Measurements from ENCODE around the gene SAFB2.

The SAFB2 gene

DNA sequence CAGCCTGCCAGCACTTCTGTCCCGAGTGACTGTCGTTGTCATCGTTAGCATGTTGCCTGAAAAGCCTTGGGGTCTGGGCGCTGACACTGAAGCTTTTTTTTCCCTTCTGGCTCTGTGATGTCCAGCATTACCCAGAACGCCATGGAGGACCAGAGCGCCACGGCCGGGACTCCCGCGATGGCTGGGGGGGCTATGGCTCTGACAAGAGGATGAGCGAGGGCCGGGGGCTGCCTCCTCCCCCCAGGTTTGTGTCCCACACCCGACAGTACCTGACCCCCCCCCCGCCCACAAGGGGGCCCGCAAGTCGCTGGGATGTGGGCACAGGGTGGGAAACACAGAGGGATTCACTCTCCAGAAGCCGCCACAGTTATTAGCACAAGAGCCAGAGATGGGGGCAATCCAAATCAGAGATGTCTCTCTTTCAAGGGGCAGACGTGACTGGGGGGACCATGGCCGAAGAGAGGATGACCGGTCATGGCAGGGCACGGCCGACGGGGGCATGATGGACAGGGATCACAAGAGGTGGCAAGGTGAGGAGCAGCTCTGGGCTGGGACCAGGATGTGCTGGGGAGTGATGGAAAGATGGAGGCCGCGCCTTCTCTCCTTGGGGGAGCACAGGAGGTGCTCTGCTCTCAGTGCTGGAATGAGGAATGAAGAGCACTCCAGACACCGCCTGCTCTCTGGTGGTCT lies 44.5 kb upstream of the SAFB2 start:
- DNase-seq = no peak
- no CpG with 5 or more reads among the region's 26 CpGs for WGBS (ENCODE audit: extremely low coverage, insufficient coverage, insufficient read length)
- H3K9me3 ChIP-seq (ENCODE audit: insufficient read depth, low read depth, low read length) = no peaks in the 10 kb centered on the region

DNA sequence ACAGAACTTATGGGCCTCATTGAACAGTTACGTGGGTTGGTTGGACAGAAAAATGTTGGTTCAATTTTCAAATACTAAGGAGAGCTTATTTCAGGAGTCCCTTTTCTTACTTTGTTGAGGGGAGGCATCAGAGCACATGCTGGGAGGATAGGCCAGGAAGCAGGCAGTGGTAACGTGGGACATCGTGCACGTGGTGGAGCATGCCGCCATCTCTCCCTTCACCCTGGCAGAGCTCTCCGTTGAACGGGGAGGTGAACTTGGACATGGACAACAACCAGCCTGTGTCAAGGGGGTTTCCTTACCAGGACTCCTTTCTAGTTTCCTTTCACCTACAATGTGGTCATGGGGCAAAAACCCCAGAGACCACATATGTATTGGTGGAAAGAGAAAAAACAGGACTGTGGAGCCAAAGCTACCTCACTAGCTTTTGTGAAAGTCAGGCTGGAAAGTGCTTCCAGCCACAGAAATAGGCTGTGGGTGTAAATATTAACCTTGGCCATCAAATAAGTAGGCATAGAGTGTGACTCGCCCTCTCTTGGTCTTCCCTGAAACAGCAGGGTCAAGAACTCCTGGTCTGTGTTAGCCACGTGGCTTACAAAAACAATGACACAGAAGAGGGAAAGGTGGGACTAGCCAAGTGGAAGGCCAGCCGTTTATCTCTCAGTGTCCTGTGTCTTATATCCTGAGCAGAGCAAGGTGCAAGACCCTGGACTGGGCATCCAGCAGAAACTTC lies 43.4 kb upstream of the SAFB2 start:
- Histone ChIP-seq H2BK5ac (ENCODE audit: low read depth, low read length, poor library complexity) (no peak overlapping the region), H2BK12ac (ENCODE audit: low read length) (no peak overlapping the region), H3K9me3 (ENCODE audit: insufficient read depth, low read depth, low read length) (no peaks in the 10 kb centered on the region), H3K4me3 (ENCODE audit: low read depth, low read length) (no peak overlapping the region), H3K79me1 (ENCODE audit: low read length) (no peaks in the 10 kb centered on the region), H4K8ac (ENCODE audit: low read depth, low read length) (no peak overlapping the region), H3K4me1 (ENCODE audit: control insufficient read depth in 1 of 2, insufficient read depth in 2 of 2, low read length in 2 of 2) (peaks cover 10 to 11% of the 10 kb centered on the region in 2 experiments), H3K23ac (ENCODE audit: low read length) (no peak overlapping the region), H2AK5ac (ENCODE audit: low read length) (no peak overlapping the region), H3K4ac (ENCODE audit: low read depth, low read length) (no peak overlapping the region), H3K27ac (ENCODE audit: low read depth, low read length) (no peak overlapping the region), H4K12ac (ENCODE audit: low read depth, low read length) (no peak overlapping the region), H3K9ac (ENCODE audit: low read length) (no peak overlapping the region), H3K18ac (ENCODE audit: low read length) (no peak overlapping the region), H3K27me3 (ENCODE audit: insufficient read depth, low read length) (no peaks in the 10 kb centered on the region), H4K91ac (ENCODE audit: low read depth, low read length) (no peak overlapping the region), H3K79me2 (ENCODE audit: control insufficient read depth, insufficient read depth, low read length, poor library complexity) (no peaks in the 10 kb centered on the region), H3K36me3 (ENCODE audit: control insufficient read depth in 1 of 2, insufficient read depth in 2 of 2, low read length in 2 of 2) (peaks cover 76 to 82% of the 10 kb centered on the region in 2 experiments), H2AFZ (ENCODE audit: insufficient read depth, low read length, poor library complexity) (no peak overlapping the region), H2BK120ac (ENCODE audit: insufficient read depth, low read length, poor library complexity) (no peak overlapping the region), H3K14ac (ENCODE audit: low read length) (no peak overlapping the region), H3K4me2 (ENCODE audit: low read length) (no peak overlapping the region)
- DNase-seq = peak; percentile 29 to 37
- WGBS (ENCODE audit: extremely low coverage, insufficient coverage, insufficient read length) = no CpG with 5 or more reads among the region's 10 CpGs

More for the DNA sequence above, 44.5 kb upstream of the SAFB2 start:
- Histone ChIP-seq H3K4me3 (ENCODE audit: low read depth, low read length) (no peak overlapping the region), H3K27ac (ENCODE audit: low read depth, low read length) (peak overlapping the region; percentile 65), H3K23ac (ENCODE audit: low read length) (no peak overlapping the region), H3K18ac (ENCODE audit: low read length) (no peak overlapping the region), H4K12ac (ENCODE audit: low read depth, low read length) (no peak overlapping the region), H3K36me3 (ENCODE audit: control insufficient read depth in 1 of 2, insufficient read depth in 2 of 2, low read length in 2 of 2) (peaks cover 71 to 78% of the 10 kb centered on the region in 2 experiments), H2BK12ac (ENCODE audit: low read length) (no peak overlapping the region), H3K4ac (ENCODE audit: low read depth, low read length) (no peak overlapping the region), H3K27me3 (ENCODE audit: insufficient read depth, low read length) (no peaks in the 10 kb centered on the region), H3K9ac (ENCODE audit: low read length) (no peak overlapping the region), H3K14ac (ENCODE audit: low read length) (no peak overlapping the region), H3K79me1 (ENCODE audit: low read length) (no peaks in the 10 kb centered on the region), H2AFZ (ENCODE audit: insufficient read depth, low read length, poor library complexity) (no peak overlapping the region), H3K79me2 (ENCODE audit: control insufficient read depth, insufficient read depth, low read length, poor library complexity) (no peaks in the 10 kb centered on the region), H4K8ac (ENCODE audit: low read depth, low read length) (no peak overlapping the region), H2BK5ac (ENCODE audit: low read depth, low read length, poor library complexity) (no peak overlapping the region), H3K4me2 (ENCODE audit: low read length) (no peak overlapping the region), H2BK120ac (ENCODE audit: insufficient read depth, low read length, poor library complexity) (no peak overlapping the region), H3K4me1 (ENCODE audit: control insufficient read depth in 1 of 2, insufficient read depth in 2 of 2, low read length in 2 of 2) (peaks cover 10 to 11% of the 10 kb centered on the region in 2 experiments), H4K91ac (ENCODE audit: low read depth, low read length) (no peak overlapping the region), H2AK5ac (ENCODE audit: low read length) (no peak overlapping the region)

DNA sequence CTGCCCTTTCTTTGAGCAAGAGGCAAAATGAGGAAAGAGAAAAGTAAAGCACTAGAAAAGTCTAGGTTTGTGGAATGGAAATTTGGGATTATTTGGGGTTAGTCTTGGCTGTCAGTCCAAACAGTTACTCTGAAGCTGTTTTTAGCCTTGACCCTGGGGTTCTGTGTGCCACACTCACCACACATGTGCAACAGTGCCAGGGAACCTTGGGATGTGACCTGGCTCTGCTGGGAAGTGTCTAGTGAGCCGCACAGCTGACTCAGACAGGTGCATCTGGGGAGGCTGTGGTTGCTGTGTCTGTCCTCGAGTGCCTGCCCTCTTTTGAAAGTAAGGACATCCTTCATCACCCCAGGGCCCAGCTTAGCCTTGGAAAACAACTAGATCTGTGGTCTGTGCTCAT lies 41.9 kb upstream of the SAFB2 start:
- no peaks in the 10 kb centered on the region for H3K9me3 ChIP-seq (ENCODE audit: insufficient read depth, low read depth, low read length)
- H3K14ac ChIP-seq (ENCODE audit: low read length) = no peak overlapping the region
- H3K4ac ChIP-seq (ENCODE audit: low read depth, low read length) = no peak overlapping the region
- no peak overlapping the region for H2BK120ac ChIP-seq (ENCODE audit: insufficient read depth, low read length, poor library complexity)
- H3K79me1 ChIP-seq (ENCODE audit: low read length) = no peaks in the 10 kb centered on the region
- H2AK5ac ChIP-seq (ENCODE audit: low read length) = no peak overlapping the region
- no peak overlapping the region for H4K12ac ChIP-seq (ENCODE audit: low read depth, low read length)
- no peak overlapping the region for H4K91ac ChIP-seq (ENCODE audit: low read depth, low read length)
- no peak for DNase-seq
- no CpG with 5 or more reads among the region's 2 CpGs for WGBS (ENCODE audit: extremely low coverage, insufficient coverage, insufficient read length)
- no peak overlapping the region for H2BK12ac ChIP-seq (ENCODE audit: low read length)
- H3K4me3 ChIP-seq (ENCODE audit: low read depth, low read length) = no peak overlapping the region
- H3K23ac ChIP-seq (ENCODE audit: low read length) = no peak overlapping the region
- peaks cover 10 to 11% of the 10 kb centered on the region in 2 experiments for H3K4me1 ChIP-seq (ENCODE audit: control insufficient read depth in 1 of 2, insufficient read depth in 2 of 2, low read length in 2 of 2)
- no peak overlapping the region for H3K18ac ChIP-seq (ENCODE audit: low read length)
- no peak overlapping the region for H3K9ac ChIP-seq (ENCODE audit: low read length)
- peaks cover 79 to 88% of the 10 kb centered on the region in 2 experiments for H3K36me3 ChIP-seq (ENCODE audit: control insufficient read depth in 1 of 2, insufficient read depth in 2 of 2, low read length in 2 of 2)
- no peak overlapping the region for H3K27ac ChIP-seq (ENCODE audit: low read depth, low read length)
- no peak overlapping the region for H2AFZ ChIP-seq (ENCODE audit: insufficient read depth, low read length, poor library complexity)
- H4K8ac ChIP-seq (ENCODE audit: low read depth, low read length) = no peak overlapping the region
- H3K27me3 ChIP-seq (ENCODE audit: insufficient read depth, low read length) = no peaks in the 10 kb centered on the region
- H2BK5ac ChIP-seq (ENCODE audit: low read depth, low read length, poor library complexity) = no peak overlapping the region
- no peaks in the 10 kb centered on the region for H3K79me2 ChIP-seq (ENCODE audit: control insufficient read depth, insufficient read depth, low read length, poor library complexity)
- no peak overlapping the region for H3K4me2 ChIP-seq (ENCODE audit: low read length)

DNA sequence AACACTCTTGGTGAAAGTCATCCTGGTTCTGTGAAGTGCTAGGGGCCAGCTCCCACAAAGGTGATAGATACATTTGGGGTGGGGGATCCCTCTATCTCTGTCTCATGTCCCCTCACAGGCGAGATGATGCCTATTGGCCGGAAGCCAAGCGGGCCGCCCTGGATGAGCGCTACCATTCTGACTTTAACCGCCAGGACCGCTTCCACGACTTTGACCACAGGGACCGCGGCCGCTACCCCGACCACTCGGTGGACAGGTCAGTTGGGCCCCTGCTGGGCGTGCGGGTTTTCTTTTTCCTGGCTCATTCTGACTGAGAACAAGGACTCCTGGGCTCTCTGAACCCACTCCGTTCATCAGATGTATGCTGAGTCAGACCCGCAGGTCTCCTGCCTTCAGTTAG lies 41.3 kb upstream of the SAFB2 start:
- no CpG with 5 or more reads among the region's 17 CpGs for WGBS (ENCODE audit: extremely low coverage, insufficient coverage, insufficient read length)
- H3K79me1 ChIP-seq (ENCODE audit: low read length) = no peaks in the 10 kb centered on the region
- no peak overlapping the region for H4K12ac ChIP-seq (ENCODE audit: low read depth, low read length)

More for the DNA sequence above, 41.3 kb upstream of the SAFB2 start:
- Histone ChIP-seq H3K14ac (ENCODE audit: low read length) (no peak overlapping the region), H3K27me3 (ENCODE audit: insufficient read depth, low read length) (no peaks in the 10 kb centered on the region), H2BK120ac (ENCODE audit: insufficient read depth, low read length, poor library complexity) (no peak overlapping the region), H3K27ac (ENCODE audit: low read depth, low read length) (no peak overlapping the region), H4K8ac (ENCODE audit: low read depth, low read length) (no peak overlapping the region), H3K18ac (ENCODE audit: low read length) (no peak overlapping the region), H3K4ac (ENCODE audit: low read depth, low read length) (no peak overlapping the region), H2AFZ (ENCODE audit: insufficient read depth, low read length, poor library complexity) (no peak overlapping the region), H3K4me3 (ENCODE audit: low read depth, low read length) (no peak overlapping the region), H2BK12ac (ENCODE audit: low read length) (no peak overlapping the region), H3K9me3 (ENCODE audit: insufficient read depth, low read depth, low read length) (no peaks in the 10 kb centered on the region), H3K9ac (ENCODE audit: low read length) (no peak overlapping the region), H3K36me3 (ENCODE audit: control insufficient read depth in 1 of 2, insufficient read depth in 2 of 2, low read length in 2 of 2) (peaks cover 78 to 87% of the 10 kb centered on the region in 2 experiments), H4K91ac (ENCODE audit: low read depth, low read length) (no peak overlapping the region), H3K4me1 (ENCODE audit: control insufficient read depth in 1 of 2, insufficient read depth in 2 of 2, low read length in 2 of 2) (peaks cover 10 to 11% of the 10 kb centered on the region in 2 experiments), H2AK5ac (ENCODE audit: low read length) (no peak overlapping the region), H3K79me2 (ENCODE audit: control insufficient read depth, insufficient read depth, low read length, poor library complexity) (no peaks in the 10 kb centered on the region), H3K4me2 (ENCODE audit: low read length) (no peak overlapping the region), H3K23ac (ENCODE audit: low read length) (no peak overlapping the region), H2BK5ac (ENCODE audit: low read depth, low read length, poor library complexity) (no peak overlapping the region)
- DNase-seq = no peak

All from trophoblast cell (in vitro differentiated cells and primary cell).